ENCODE results near the gene ACY1. TPM values are rescaled to one million over a fixed set of nuclear protein-coding genes. Genes with fewer than 3 reads are reported as not detected.

ACY1 gene
- total and polyA plus RNA-seq, 2 donors (not counting 3 experiments of a cell fraction or from before 2014, with no cell fraction given): 13.4 to 32.9 TPM

DNA sequence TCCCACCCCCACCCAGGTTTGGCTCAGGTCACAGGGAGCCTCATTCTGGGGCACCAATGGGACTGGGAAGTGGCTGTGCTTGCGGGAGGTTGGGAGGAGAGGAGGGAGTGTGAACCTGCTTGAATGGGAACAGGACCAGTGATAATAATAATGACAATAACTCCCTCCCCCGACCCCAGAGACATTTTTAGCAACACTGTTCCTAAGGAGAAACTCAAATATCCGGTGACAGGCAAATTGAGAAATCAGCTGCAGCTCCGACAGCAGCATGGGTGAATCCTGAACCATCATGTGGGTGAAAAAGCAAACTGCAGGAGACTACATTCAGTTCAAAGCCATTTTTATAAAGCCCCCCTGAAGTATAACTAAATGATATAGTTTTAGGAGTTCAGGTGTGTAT, 24.0 kb downstream of the ACY1 start:
- FAIRE-seq (no peak), DNase-seq (ENCODE audit: low read depth, low spot score) (no peak)
- TF ChIP-seq MYC (IDR thresholded peaks at IDR 0.05; ENCODE audit: low read depth, low read length) (no peak), FOS (IDR thresholded peaks at IDR 0.05; ENCODE audit: borderline replicate concordance, insufficient read depth, low read length) (no peak), EZH2 (IDR thresholded peaks at IDR 0.05; ENCODE audit: borderline replicate concordance, low read depth, low read length, severe bottlenecking) (no peak), POLR2A (IDR thresholded peaks at IDR 0.05; ENCODE audit: low read depth, low read length) (no peak), POLR2AphosphoS5 (IDR thresholded peaks at IDR 0.05; ENCODE audit: insufficient read depth, low read depth, low read length) (no peak)
- TF ChIP-seq, protein P1, sequence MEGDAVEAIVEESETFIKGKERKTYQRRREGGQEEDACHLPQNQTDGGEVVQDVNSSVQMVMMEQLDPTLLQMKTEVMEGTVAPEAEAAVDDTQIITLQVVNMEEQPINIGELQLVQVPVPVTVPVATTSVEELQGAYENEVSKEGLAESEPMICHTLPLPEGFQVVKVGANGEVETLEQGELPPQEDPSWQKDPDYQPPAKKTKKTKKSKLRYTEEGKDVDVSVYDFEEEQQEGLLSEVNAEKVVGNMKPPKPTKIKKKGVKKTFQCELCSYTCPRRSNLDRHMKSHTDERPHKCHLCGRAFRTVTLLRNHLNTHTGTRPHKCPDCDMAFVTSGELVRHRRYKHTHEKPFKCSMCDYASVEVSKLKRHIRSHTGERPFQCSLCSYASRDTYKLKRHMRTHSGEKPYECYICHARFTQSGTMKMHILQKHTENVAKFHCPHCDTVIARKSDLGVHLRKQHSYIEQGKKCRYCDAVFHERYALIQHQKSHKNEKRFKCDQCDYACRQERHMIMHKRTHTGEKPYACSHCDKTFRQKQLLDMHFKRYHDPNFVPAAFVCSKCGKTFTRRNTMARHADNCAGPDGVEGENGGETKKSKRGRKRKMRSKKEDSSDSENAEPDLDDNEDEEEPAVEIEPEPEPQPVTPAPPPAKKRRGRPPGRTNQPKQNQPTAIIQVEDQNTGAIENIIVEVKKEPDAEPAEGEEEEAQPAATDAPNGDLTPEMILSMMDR (IDR thresholded peaks at IDR 0.05; ENCODE audit: extremely low read depth in 1 of 2, insufficient read depth in 1 of 2, low read depth in 1 of 2, low read length in 2 of 2): no peak
- intact Hi-C loops (cut with micrococcal nuclease) (loop anchor here (2.0 kb wide), 1 partner anchor 40 kb away; no protein-coding TSS in a partner anchor), dilution Hi-C loops (cut with MboI; ENCODE audit: extremely low pct_ligation_motif_present, low sequenced_read_pairs) (no loop called here)
- H4K20me1 ChIP-seq (replicated peaks; ENCODE audit: control insufficient read depth, extremely low read depth, insufficient read depth, low read length): no peaks in the 10 kb centered on the region
- H3K4me2 ChIP-seq (ENCODE audit: insufficient read depth, low read length): no peak overlapping the region
- H3K9me1 ChIP-seq (replicated peaks; ENCODE audit: control insufficient read depth, extremely low read depth, insufficient read depth, low read length): no peaks in the 10 kb centered on the region
- no peak overlapping the region for H3K9ac ChIP-seq (replicated peaks; ENCODE audit: extremely low read depth, insufficient read depth, low read length)
- no peaks in the 10 kb centered on the region for H3K27me3 ChIP-seq (ENCODE audit: control insufficient read depth in 2 of 2, insufficient read depth in 2 of 2, low read length in 2 of 2)
- H3K4me1 ChIP-seq (ENCODE audit: control insufficient read depth, extremely low read depth, insufficient read depth, low read length): peaks cover 9% of the 10 kb centered on the region
- no peaks in the 10 kb centered on the region for H3K79me2 ChIP-seq (ENCODE audit: control insufficient read depth, insufficient read depth, low read length)
- ChIA-PET POLR2A (no interaction called here), CTCF (interaction anchor here (10.4 kb wide), 1 partner anchor 47 kb away, joined by 260 read pairs; the partner anchor contains the start of gene DUSP7)
- no peak overlapping the region for H3K4me3 ChIP-seq (replicated peaks in 1 of 3; ENCODE audit: insufficient read depth in 1 of 3, low read depth in 1 of 3, low read length in 3 of 3)
- H3K9me3 ChIP-seq (replicated peaks; ENCODE audit: control insufficient read depth, insufficient read depth, low read length): no peaks in the 10 kb centered on the region
- H3K36me3 ChIP-seq (ENCODE audit: control insufficient read depth in 2 of 2, extremely low read depth in 1 of 2, insufficient read depth in 2 of 2, low read length in 2 of 2): no peaks in the 10 kb centered on the region
- H3K27ac ChIP-seq (ENCODE audit: insufficient read depth, low read depth, low read length): no peak overlapping the region
- H2AFZ ChIP-seq (ENCODE audit: low read depth, low read length): no peak overlapping the region
- BruUV-seq (replicated peaks): no TSS peak

DNA sequence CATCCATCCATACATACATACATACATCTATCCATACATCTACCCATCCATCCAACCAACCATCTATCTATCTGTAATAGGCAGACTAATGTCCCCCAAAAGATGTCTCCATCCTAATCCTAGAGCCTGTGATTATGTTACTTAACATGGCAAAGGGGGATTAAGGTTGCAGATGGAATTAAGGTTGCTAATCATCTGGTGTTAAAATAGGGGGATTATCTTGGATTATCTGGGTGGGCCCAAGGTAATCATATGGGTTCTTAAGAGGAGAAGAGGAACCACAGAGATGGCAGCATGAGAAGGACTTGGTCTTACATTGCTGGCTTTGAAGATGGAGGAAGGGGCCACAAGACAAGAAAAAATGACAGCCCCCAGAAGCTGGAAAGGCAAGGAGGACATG, 27.1 kb downstream of the ACY1 start:
- no peak for FAIRE-seq
- no TSS peak for BruUV-seq (replicated peaks)
- no peak overlapping the region for H3K9ac ChIP-seq (replicated peaks; ENCODE audit: extremely low read depth, insufficient read depth, low read length)
- no peaks in the 10 kb centered on the region for H3K9me3 ChIP-seq (replicated peaks; ENCODE audit: control insufficient read depth, insufficient read depth, low read length)
- CTCF ChIA-PET: interaction anchor here (1.7 to 5.8 kb wide), 2 partner anchors 9 to 44 kb away, joined by 6 to 59 read pairs; partner anchors contain the start of gene DUSP7
- H3K27ac ChIP-seq (ENCODE audit: insufficient read depth, low read depth, low read length): no peak overlapping the region
- dilution Hi-C loops (cut with MboI; ENCODE audit: extremely low pct_ligation_motif_present, low sequenced_read_pairs) (no loop called here), intact Hi-C loops (cut with micrococcal nuclease) (no loop called here)
- no peaks in the 10 kb centered on the region for H3K9me1 ChIP-seq (replicated peaks; ENCODE audit: control insufficient read depth, extremely low read depth, insufficient read depth, low read length)
- no peaks in the 10 kb centered on the region for H4K20me1 ChIP-seq (replicated peaks; ENCODE audit: control insufficient read depth, extremely low read depth, insufficient read depth, low read length)
- no peak overlapping the region for H3K4me2 ChIP-seq (ENCODE audit: insufficient read depth, low read length)
- POLR2A ChIA-PET: no interaction called here
- H3K4me1 ChIP-seq (ENCODE audit: control insufficient read depth, extremely low read depth, insufficient read depth, low read length): peaks cover 17% of the 10 kb centered on the region
- no peaks in the 10 kb centered on the region for H3K79me2 ChIP-seq (ENCODE audit: control insufficient read depth, insufficient read depth, low read length)
- no peak for TF ChIP-seq FOS (IDR thresholded peaks at IDR 0.05; ENCODE audit: borderline replicate concordance, insufficient read depth, low read length)
- TF ChIP-seq, protein P2, sequence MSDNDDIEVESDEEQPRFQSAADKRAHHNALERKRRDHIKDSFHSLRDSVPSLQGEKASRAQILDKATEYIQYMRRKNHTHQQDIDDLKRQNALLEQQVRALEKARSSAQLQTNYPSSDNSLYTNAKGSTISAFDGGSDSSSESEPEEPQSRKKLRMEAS (IDR thresholded peaks at IDR 0.05; ENCODE audit: insufficient read depth, insufficient read length): no peak
- TF ChIP-seq JUN (IDR thresholded peaks at IDR 0.05; ENCODE audit: borderline replicate concordance, insufficient read depth, insufficient read length, low read depth): no peak
- TF ChIP-seq POLR2AphosphoS5 (IDR thresholded peaks at IDR 0.05; ENCODE audit: insufficient read depth, low read depth, low read length): no peak
- TF ChIP-seq MYC (IDR thresholded peaks at IDR 0.05; ENCODE audit: low read depth, low read length): no peak
- TF ChIP-seq GATA2 (IDR thresholded peaks at IDR 0.05; ENCODE audit: insufficient read depth, insufficient read length, low read depth, low read length): no peak
- TF ChIP-seq EZH2 (IDR thresholded peaks at IDR 0.05; ENCODE audit: borderline replicate concordance, low read depth, low read length, severe bottlenecking): no peak
- TF ChIP-seq, protein P1 (IDR thresholded peaks at IDR 0.05; ENCODE audit: extremely low read depth in 1 of 2, insufficient read depth in 1 of 2, low read depth in 1 of 2, low read length in 2 of 2): no peak
- TF ChIP-seq POLR2A (IDR thresholded peaks at IDR 0.05; ENCODE audit: low read depth, low read length): no peak
- no peak overlapping the region for H2AFZ ChIP-seq (ENCODE audit: low read depth, low read length)
- no peak for DNase-seq (ENCODE audit: low read depth, low spot score)
- H3K27me3 ChIP-seq (ENCODE audit: control insufficient read depth in 2 of 2, insufficient read depth in 2 of 2, low read length in 2 of 2): no peaks in the 10 kb centered on the region
- H3K4me3 ChIP-seq (replicated peaks in 1 of 3; ENCODE audit: insufficient read depth in 1 of 3, low read depth in 1 of 3, low read length in 3 of 3): no peak overlapping the region
- no peaks in the 10 kb centered on the region for H3K36me3 ChIP-seq (ENCODE audit: control insufficient read depth in 2 of 2, extremely low read depth in 1 of 2, insufficient read depth in 2 of 2, low read length in 2 of 2)

Measured in endothelial cell of umbilical vein (primary cell).